ENCODE measurements around the gene RBX1. TPM values are rescaled to one million over a fixed set of nuclear protein-coding genes. Genes with fewer than 3 reads are reported as not detected.
A peak's percentile ranks its signal among the peaks of the same experiment; 100 is the strongest.

Gene RBX1
- total RNA-seq, 3 donors from 2014 or later: 29.3 to 40.7 (median 38.2) TPM

- ATAC-seq: no peak
- Histone ChIP-seq H3K9me3 (no peaks in the 10 kb centered on the region), H3K4me1 (ENCODE audit: low read depth) (peaks cover 10% of the 10 kb centered on the region), H3K36me3 (ENCODE audit: low read depth) (no peaks in the 10 kb centered on the region), H3K4me3 (peak overlapping the region; percentile 66)
- intact Hi-C loops (cut with DNase I, micrococcal nuclease): loop anchor here (5.0 to 10.0 kb wide), 3 partner anchors 73 to 143 kb away; partner anchors contain the start of gene EP300 (in 2 of the 2)
- DNase-seq: no peak
- TF ChIP-seq, protein P1, sequence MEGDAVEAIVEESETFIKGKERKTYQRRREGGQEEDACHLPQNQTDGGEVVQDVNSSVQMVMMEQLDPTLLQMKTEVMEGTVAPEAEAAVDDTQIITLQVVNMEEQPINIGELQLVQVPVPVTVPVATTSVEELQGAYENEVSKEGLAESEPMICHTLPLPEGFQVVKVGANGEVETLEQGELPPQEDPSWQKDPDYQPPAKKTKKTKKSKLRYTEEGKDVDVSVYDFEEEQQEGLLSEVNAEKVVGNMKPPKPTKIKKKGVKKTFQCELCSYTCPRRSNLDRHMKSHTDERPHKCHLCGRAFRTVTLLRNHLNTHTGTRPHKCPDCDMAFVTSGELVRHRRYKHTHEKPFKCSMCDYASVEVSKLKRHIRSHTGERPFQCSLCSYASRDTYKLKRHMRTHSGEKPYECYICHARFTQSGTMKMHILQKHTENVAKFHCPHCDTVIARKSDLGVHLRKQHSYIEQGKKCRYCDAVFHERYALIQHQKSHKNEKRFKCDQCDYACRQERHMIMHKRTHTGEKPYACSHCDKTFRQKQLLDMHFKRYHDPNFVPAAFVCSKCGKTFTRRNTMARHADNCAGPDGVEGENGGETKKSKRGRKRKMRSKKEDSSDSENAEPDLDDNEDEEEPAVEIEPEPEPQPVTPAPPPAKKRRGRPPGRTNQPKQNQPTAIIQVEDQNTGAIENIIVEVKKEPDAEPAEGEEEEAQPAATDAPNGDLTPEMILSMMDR (IDR thresholded peaks at IDR 0.05): no peak
Observed at GRCh38 chr22:40951795-40952605, 822 bp downstream of the RBX1 start.

DNA sequence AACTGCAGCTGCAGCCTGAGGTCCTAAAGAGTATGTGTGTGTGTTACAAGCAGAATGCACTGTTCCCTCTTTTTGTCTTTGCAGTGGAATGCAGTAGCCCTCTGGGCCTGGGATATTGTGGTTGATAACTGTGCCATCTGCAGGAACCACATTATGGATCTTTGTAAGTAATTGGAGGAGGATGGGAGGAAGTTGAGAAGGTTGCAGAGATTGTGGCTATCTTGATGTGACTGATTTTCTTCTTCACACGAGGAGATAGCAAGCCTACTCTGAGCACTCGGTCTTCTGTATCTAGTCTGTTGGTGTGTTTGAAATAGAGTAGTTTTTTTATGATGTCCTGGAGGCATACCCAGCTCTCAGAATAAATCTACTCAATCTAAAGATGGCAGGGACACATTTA is 2.3 kb downstream of the RBX1 start:
- TF ChIP-seq, protein P1 (IDR thresholded peaks at IDR 0.05): no peak
- no peak for DNase-seq
- peaks cover 10% of the 10 kb centered on the region for H3K4me1 ChIP-seq (ENCODE audit: low read depth)
- no peak for ATAC-seq
- intact Hi-C loops (cut with DNase I, micrococcal nuclease): loop anchor here (5.0 to 10.0 kb wide), 3 partner anchors 71 to 141 kb away; partner anchors contain the start of gene EP300 (in 2 of the 2)
- H3K9me3 ChIP-seq: no peaks in the 10 kb centered on the region
- H3K4me3 ChIP-seq: no peak overlapping the region
- no peaks in the 10 kb centered on the region for H3K36me3 ChIP-seq (ENCODE audit: low read depth)

DNA sequence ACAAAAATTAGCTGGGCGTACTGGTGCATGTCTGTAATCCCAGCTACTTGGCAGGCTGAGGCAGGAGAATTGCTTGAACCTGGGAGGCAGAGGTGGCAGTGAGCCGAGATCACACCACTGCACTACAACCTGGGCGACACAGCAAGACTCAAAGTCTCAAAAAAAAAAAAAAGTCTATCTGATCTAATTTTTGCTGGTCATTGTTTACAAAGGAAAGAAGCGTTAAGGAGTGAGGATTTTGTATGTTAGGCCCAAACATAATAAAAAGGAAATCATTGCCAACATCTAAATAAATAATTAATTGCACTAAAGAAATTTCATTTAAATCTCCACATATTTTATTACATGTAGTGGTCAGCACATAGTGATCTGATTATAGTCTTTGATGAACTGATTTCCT is 2.9 kb downstream of the RBX1 start:
- no peak for ATAC-seq
- Histone ChIP-seq H3K9me3 (no peaks in the 10 kb centered on the region), H3K36me3 (ENCODE audit: low read depth) (no peaks in the 10 kb centered on the region), H3K4me1 (ENCODE audit: low read depth) (peaks cover 10% of the 10 kb centered on the region), H3K4me3 (no peak overlapping the region)
- intact Hi-C loops (cut with DNase I, micrococcal nuclease): loop anchor here (5.0 to 10.0 kb wide), 3 partner anchors 71 to 141 kb away; partner anchors contain the start of gene EP300 (in 2 of the 2)
- DNase-seq: no peak
- TF ChIP-seq, protein P1 (IDR thresholded peaks at IDR 0.05): no peak

DNA sequence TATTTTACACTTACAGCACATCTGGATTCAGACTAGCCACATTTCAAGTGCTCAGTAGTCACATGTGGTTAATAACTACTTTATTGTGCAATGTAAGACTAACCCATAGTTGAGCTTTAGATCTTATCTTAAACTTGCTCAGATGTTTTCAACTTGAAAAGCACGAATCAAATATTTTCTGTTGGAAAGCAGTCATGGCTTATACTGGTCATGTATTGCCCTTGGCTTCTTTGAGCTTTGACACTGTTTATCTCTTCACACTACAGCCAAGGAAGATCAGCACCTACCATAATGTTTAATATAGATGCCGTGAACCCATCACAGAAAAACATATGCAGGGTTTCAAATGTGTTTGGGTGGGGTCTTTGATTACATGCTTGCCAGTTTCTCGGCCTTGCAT is 4.4 kb downstream of the RBX1 start:
- H3K4me1 ChIP-seq (ENCODE audit: low read depth): peaks cover 10% of the 10 kb centered on the region
- ATAC-seq (no peak), DNase-seq (no peak)
- intact Hi-C loops (cut with DNase I, micrococcal nuclease): loop anchor here (10.0 kb wide), 2 partner anchors 69 to 139 kb away; partner anchors contain the start of gene EP300 (in 1 of the 2)
- no peaks in the 10 kb centered on the region for H3K36me3 ChIP-seq (ENCODE audit: low read depth)
- TF ChIP-seq, protein P1 (IDR thresholded peaks at IDR 0.05): no peak
- H3K9me3 ChIP-seq: no peaks in the 10 kb centered on the region
- H3K4me3 ChIP-seq: no peak overlapping the region

DNA sequence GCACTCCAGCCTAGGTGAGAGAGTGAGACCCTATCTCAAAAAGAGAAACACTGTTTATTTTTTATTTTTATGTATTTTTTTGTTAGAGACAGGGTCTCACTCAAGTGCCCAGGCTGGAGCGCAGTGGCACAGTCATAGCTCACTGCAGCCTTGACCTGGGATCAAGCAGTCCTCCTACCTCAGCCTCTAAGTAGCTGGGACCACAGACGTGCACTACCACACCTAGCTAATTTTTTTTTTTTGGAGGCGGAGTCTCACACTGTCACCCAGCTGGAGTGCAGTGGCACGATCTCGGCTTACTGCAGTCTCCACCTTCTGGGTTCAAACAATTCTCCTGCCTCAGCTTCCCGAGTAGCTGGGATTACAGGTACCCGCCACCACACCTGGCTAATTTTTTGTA is 6.4 kb downstream of the RBX1 start:
- intact Hi-C loops (cut with DNase I, micrococcal nuclease): loop anchor here (10.0 kb wide), 2 partner anchors 67 to 137 kb away; partner anchors contain the start of gene EP300 (in 1 of the 2)
- TF ChIP-seq, protein P1 (IDR thresholded peaks at IDR 0.05): no peak
- Histone ChIP-seq H3K9me3 (no peaks in the 10 kb centered on the region), H3K36me3 (ENCODE audit: low read depth) (no peaks in the 10 kb centered on the region), H3K4me1 (ENCODE audit: low read depth) (peaks cover 10% of the 10 kb centered on the region), H3K4me3 (no peak overlapping the region)
- no peak for ATAC-seq
- DNase-seq: no peak

All from mucosa of descending colon (tissue), 3 donors.